IPS-NIHi7 (cell line): ENCODE data around the gene TANGO2.

Experiments
- DNase-seq: peaks from one replicate; pipeline ENCODE4 v3.0.0; 2012; ENCODE audit warnings: mixed read lengths; ENCODE audit errors: extremely low spot score

The TANGO2 gene

GRCh38 chr22:20044495-20045151 lies 23.7 kb downstream of the TANGO2 start:
- DNase-seq = no peak

- no peak for DNase-seq
These were observed 25.8 kb downstream of the TANGO2 start for GRCh38 chr22:20046730-20047129.

GRCh38 chr22:20051927-20052308 lies 31.0 kb downstream of the TANGO2 start:
- no peak for DNase-seq

GRCh38 chr22:20052309-20053259 lies 31.7 kb downstream of the TANGO2 start:
- no peak for DNase-seq

- DNase-seq = no peak
These were observed 32.6 kb downstream of the TANGO2 start for GRCh38 chr22:20053407-20054033.

- DNase-seq = no peak
These were observed 33.1 kb downstream of the TANGO2 start for GRCh38 chr22:20054034-20054427.

- no peak for DNase-seq
These were observed 33.6 kb downstream of the TANGO2 start for GRCh38 chr22:20054485-20054884.

- DNase-seq = no peak
These were observed 34.2 kb downstream of the TANGO2 start for GRCh38 chr22:20055144-20055543.

- DNase-seq = no peak
These were observed 34.7 kb downstream of the TANGO2 start for GRCh38 chr22:20055654-20056053.

GRCh38 chr22:20056161-20056560 lies 35.3 kb downstream of the TANGO2 start:
- DNase-seq = no peak

- DNase-seq = no peak
These were observed 35.9 kb downstream of the TANGO2 start for GRCh38 chr22:20056696-20057386.

GRCh38 chr22:20057596-20058268 lies 36.8 kb downstream of the TANGO2 start:
- DNase-seq = no peak

GRCh38 chr22:20058989-20059770 lies 38.3 kb downstream of the TANGO2 start:
- no peak for DNase-seq

- peak; percentile 57 for DNase-seq
These were observed 40.0 kb downstream of the TANGO2 start for GRCh38 chr22:20060700-20061480.

GRCh38 chr22:20061481-20061861 lies 40.6 kb downstream of the TANGO2 start:
- no peak for DNase-seq

- no peak for DNase-seq
These were observed 41.3 kb downstream of the TANGO2 start for GRCh38 chr22:20062043-20062765.

GRCh38 chr22:20062766-20063083 lies 41.8 kb downstream of the TANGO2 start:
- no peak for DNase-seq

GRCh38 chr22:20063271-20064139 lies 42.6 kb downstream of the TANGO2 start:
- DNase-seq = no peak
